A549 (cell line): ENCODE results near the gene LDLRAP1.

Experiments used
- CEBPB ChIP-seq, 2 experiments: fragments of >200 bp in 1 of 2; sonication (Bioruptor Twin) in 1 of 2; formaldehyde crosslinking in 1 of 2; IDR thresholded peaks; 2 replicates each; pipeline ENCODE4 v1.6.1; 2012 to 2016
- CTCF ChIP-seq: fragments of >200 bp; sonication (Bioruptor Twin); formaldehyde crosslinking; IDR thresholded peaks from 3 replicates; pipeline ENCODE4 v1.5.1; 2016
- E2F6 ChIP-seq: IDR thresholded peaks from 2 replicates; pipeline ENCODE4 v1.6.1; 2012; ENCODE audit warnings: low read depth, borderline replicate concordance
- EP300 ChIP-seq, 2 experiments: fragments of >200 bp; sonication (Bioruptor Twin); formaldehyde crosslinking; IDR thresholded peaks; 2 replicates in 1 of 2; 3 replicates in 1 of 2; pipeline ENCODE4 v1.6.1; 2016 to 2017
- FOXS1 ChIP-seq: fragments of 250-450 bp; sonication (Bioruptor Pico); IDR thresholded peaks from 2 replicates; pipeline ENCODE4 v1.5.0; 2020; ENCODE audit warnings: mild to moderate bottlenecking, moderate library complexity
- JUN ChIP-seq, 2 experiments: fragments of >200 bp; sonication (Bioruptor Twin); formaldehyde crosslinking; IDR thresholded peaks; 2 replicates in 1 of 2; 3 replicates in 1 of 2; pipeline ENCODE4 v1.6.1; 2016 to 2017
- MAFK ChIP-seq: fragments of 450-650 bp; IDR thresholded peaks from 2 replicates; pipeline ENCODE4 v1.6.1; 2014; ENCODE audit not compliant: partially characterized antibody
- MYC ChIP-seq: IDR thresholded peaks from 2 replicates; pipeline ENCODE4 v1.6.1; 2012; ENCODE audit warnings: mild to moderate bottlenecking, inconsistent platforms, low read length, improper control_type of control experiment, borderline replicate concordance
- POLR2A ChIP-seq: IDR thresholded peaks from 2 replicates; pipeline ENCODE4 v1.6.1; 2012; ENCODE audit warnings: mild to moderate bottlenecking, low read length
- TF ChIP-seq, protein P1 (sequence below): fragments of 200-600 bp; sonication (generic); IDR thresholded peaks from 2 replicates; pipeline ENCODE4 v1.6.1; 2016; ENCODE audit warnings: antibody characterized with exemption, mild to moderate bottlenecking, moderate library complexity
- TF ChIP-seq, protein P2 (sequence below): fragments of 450-650 bp; IDR thresholded peaks from 2 replicates; pipeline ENCODE4 v1.6.1; 2014; ENCODE audit warnings: antibody characterized with exemption

DNA sequence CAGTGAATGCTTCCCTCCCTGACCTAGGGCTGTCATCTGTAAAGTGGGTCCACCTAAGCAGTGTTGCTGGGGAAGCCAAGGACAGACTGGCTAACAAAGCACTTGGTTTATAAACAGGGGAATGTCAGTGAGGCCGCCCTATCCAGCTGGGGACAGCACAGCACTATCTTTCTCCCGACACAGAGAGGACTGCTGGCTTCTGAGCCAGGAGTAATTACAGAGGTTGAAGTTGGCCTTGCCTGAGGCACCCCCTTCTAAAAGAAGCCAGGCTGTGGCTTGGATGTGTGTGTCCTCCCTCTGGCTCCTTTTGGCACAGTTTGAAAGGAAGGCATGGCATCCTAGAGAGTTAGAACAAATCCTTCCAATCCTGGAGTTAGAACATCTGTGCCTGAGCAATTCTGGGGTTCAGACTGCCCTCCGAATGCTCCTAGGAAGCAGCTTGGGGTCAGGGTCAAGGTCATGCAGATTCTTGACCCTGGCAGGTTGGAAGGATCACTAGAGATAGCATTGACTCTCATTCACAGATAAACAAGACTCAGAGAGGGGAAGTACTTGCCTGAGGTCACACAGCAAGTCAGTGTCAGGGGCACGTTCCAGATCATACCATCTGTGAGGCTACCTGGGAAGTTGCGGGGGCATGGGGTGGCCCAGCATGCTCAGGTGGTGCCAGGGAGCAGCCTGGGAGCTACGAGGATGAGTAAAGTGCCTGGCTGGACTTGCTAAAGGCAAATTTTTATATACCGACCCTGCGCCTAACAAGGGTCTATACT, 1.3 kb upstream of the LDLRAP1 start:
- no peak for TF ChIP-seq CTCF
- no peak for TF ChIP-seq POLR2A
- no peak for TF ChIP-seq EP300 (IDR thresholded peaks at IDR 0.05)
- no peak for TF ChIP-seq FOXS1
- no peak for TF ChIP-seq CEBPB (IDR thresholded peaks at IDR 0.05)
- TF ChIP-seq, protein P1, sequence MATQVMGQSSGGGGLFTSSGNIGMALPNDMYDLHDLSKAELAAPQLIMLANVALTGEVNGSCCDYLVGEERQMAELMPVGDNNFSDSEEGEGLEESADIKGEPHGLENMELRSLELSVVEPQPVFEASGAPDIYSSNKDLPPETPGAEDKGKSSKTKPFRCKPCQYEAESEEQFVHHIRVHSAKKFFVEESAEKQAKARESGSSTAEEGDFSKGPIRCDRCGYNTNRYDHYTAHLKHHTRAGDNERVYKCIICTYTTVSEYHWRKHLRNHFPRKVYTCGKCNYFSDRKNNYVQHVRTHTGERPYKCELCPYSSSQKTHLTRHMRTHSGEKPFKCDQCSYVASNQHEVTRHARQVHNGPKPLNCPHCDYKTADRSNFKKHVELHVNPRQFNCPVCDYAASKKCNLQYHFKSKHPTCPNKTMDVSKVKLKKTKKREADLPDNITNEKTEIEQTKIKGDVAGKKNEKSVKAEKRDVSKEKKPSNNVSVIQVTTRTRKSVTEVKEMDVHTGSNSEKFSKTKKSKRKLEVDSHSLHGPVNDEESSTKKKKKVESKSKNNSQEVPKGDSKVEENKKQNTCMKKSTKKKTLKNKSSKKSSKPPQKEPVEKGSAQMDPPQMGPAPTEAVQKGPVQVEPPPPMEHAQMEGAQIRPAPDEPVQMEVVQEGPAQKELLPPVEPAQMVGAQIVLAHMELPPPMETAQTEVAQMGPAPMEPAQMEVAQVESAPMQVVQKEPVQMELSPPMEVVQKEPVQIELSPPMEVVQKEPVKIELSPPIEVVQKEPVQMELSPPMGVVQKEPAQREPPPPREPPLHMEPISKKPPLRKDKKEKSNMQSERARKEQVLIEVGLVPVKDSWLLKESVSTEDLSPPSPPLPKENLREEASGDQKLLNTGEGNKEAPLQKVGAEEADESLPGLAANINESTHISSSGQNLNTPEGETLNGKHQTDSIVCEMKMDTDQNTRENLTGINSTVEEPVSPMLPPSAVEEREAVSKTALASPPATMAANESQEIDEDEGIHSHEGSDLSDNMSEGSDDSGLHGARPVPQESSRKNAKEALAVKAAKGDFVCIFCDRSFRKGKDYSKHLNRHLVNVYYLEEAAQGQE = no peak
- TF ChIP-seq MYC = no peak
- TF ChIP-seq, protein P2, sequence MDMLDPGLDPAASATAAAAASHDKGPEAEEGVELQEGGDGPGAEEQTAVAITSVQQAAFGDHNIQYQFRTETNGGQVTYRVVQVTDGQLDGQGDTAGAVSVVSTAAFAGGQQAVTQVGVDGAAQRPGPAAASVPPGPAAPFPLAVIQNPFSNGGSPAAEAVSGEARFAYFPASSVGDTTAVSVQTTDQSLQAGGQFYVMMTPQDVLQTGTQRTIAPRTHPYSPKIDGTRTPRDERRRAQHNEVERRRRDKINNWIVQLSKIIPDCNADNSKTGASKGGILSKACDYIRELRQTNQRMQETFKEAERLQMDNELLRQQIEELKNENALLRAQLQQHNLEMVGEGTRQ = no peak
- TF ChIP-seq JUN (IDR thresholded peaks at IDR 0.05) = no peak
- no peak for TF ChIP-seq E2F6
- TF ChIP-seq MAFK = no peak
